DOHH2 (cell line): ENCODE data around the gene GTF3A.

Experiments used
- EZH2phosphoT487 ChIP-seq: fragments of 200-600 bp; sonication (generic); IDR thresholded peaks from 2 replicates; pipeline ENCODE4 v1.6.1; 2017; ENCODE audit warnings: borderline replicate concordance, mild to moderate bottlenecking, antibody characterized with exemption, low read length, moderate library complexity, mixed read lengths
- TF ChIP-seq, protein P1 (sequence below): fragments of 200-600 bp; sonication (generic); IDR thresholded peaks from one replicate; pipeline ENCODE4 v1.5.1; 2014; ENCODE audit warnings: antibody characterized with exemption, mild to moderate bottlenecking, low read depth, low read length; ENCODE audit not compliant: poor library complexity, severe bottlenecking

DNA sequence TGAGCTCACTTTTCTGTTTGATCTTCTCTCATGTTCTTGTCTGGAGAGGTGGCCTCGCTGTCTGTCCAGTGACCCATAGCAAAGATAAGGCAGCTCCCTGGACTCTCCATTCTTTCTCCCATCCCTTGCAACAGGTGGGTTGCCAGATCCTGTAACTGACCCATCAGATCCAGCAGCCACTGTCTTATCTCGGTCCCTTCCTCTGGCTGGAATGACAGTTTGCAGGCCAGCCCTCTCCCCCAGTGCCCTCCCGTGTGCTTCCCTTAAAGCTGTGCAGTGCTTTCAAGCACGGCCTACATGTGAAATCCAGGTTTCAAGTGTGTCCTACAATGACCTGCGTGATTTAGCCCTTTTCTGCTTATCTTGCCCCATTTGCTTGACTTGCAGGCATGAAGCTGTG lies 3.7 kb downstream of the GTF3A start:
- TF ChIP-seq, protein P1, sequence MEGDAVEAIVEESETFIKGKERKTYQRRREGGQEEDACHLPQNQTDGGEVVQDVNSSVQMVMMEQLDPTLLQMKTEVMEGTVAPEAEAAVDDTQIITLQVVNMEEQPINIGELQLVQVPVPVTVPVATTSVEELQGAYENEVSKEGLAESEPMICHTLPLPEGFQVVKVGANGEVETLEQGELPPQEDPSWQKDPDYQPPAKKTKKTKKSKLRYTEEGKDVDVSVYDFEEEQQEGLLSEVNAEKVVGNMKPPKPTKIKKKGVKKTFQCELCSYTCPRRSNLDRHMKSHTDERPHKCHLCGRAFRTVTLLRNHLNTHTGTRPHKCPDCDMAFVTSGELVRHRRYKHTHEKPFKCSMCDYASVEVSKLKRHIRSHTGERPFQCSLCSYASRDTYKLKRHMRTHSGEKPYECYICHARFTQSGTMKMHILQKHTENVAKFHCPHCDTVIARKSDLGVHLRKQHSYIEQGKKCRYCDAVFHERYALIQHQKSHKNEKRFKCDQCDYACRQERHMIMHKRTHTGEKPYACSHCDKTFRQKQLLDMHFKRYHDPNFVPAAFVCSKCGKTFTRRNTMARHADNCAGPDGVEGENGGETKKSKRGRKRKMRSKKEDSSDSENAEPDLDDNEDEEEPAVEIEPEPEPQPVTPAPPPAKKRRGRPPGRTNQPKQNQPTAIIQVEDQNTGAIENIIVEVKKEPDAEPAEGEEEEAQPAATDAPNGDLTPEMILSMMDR: no peak
- TF ChIP-seq EZH2phosphoT487: no peak
